ENCODE data around the gene RAD51B. TPM values are rescaled to one million over a fixed set of nuclear protein-coding genes. Genes with fewer than 3 reads are reported as not detected.

Gene RAD51B
- total and polyA plus RNA-seq, 2 experiments from 2014 or later, result 10.1 to 18.0 TPM

- 71% methylated on average over 1 of the region's 1 CpG for WGBS (ENCODE audit: low lambda C conversion rate, missing lambda C conversion rate)
- no peaks in the 10 kb centered on the region for H4K20me1 ChIP-seq (ENCODE audit: insufficient read depth, poor library complexity, severe bottlenecking)
- H3K9me2 ChIP-seq (replicated peaks; ENCODE audit: insufficient read depth), result no peaks in the 10 kb centered on the region
- peak overlapping the region; percentile 21 for H3K4me2 ChIP-seq
- H3K4me3 ChIP-seq, result no peak overlapping the region
- no peaks in the 10 kb centered on the region for H3K27me3 ChIP-seq
- H3K9me3 ChIP-seq (ENCODE audit: low read depth), result no peaks in the 10 kb centered on the region
- peaks cover 56% of the 10 kb centered on the region for H3K4me1 ChIP-seq (ENCODE audit: insufficient read depth)
- peak overlapping the region; percentile 92 for H3K27ac ChIP-seq
- H2AFZ ChIP-seq, result no peak overlapping the region
- no peaks in the 10 kb centered on the region for H3K79me2 ChIP-seq
- DNase-seq (ENCODE audit: low spot score), result peak; percentile 44
- TF ChIP-seq EZH2 (IDR thresholded peaks at IDR 0.05; ENCODE audit: borderline replicate concordance) (no peak), CTCF (IDR thresholded peaks at IDR 0.05; ENCODE audit: poor library complexity) (peak; percentile 43)
- H3K36me3 ChIP-seq (replicated peaks; ENCODE audit: insufficient read depth, low read depth), result no peaks in the 10 kb centered on the region
Observed at GRCh38 chr14:68655911-68656316, 836.3 kb downstream of the RAD51B start.

- Histone ChIP-seq H3K36me3 (replicated peaks; ENCODE audit: insufficient read depth, low read depth) (no peaks in the 10 kb centered on the region), H3K27me3 (no peaks in the 10 kb centered on the region), H4K20me1 (ENCODE audit: insufficient read depth, poor library complexity, severe bottlenecking) (no peaks in the 10 kb centered on the region), H2AFZ (no peak overlapping the region), H3K9me2 (replicated peaks; ENCODE audit: insufficient read depth) (no peaks in the 10 kb centered on the region), H3K27ac (peak overlapping the region; percentile 92), H3K4me3 (no peak overlapping the region), H3K4me2 (no peak overlapping the region), H3K4me1 (ENCODE audit: insufficient read depth) (peaks cover 51% of the 10 kb centered on the region), H3K79me2 (no peaks in the 10 kb centered on the region), H3K9me3 (ENCODE audit: low read depth) (no peaks in the 10 kb centered on the region)
- TF ChIP-seq EZH2phosphoT487 (IDR thresholded peaks at IDR 0.05; ENCODE audit: low read depth, severe bottlenecking, unreplicated experiment) (no peak), EZH2 (IDR thresholded peaks at IDR 0.05; ENCODE audit: borderline replicate concordance) (no peak), CTCF (IDR thresholded peaks at IDR 0.05; ENCODE audit: poor library complexity) (no peak)
- 96% methylated on average over 8 of the region's 8 CpGs for WGBS (ENCODE audit: low lambda C conversion rate, missing lambda C conversion rate)
- DNase-seq (ENCODE audit: low spot score), result no peak
Observed at GRCh38 chr14:68656452-68656851, 836.9 kb downstream of the RAD51B start.

GRCh38 chr14:68657300-68658028 lies 837.9 kb downstream of the RAD51B start:
- Histone ChIP-seq H3K4me1 (ENCODE audit: insufficient read depth) (peaks cover 41% of the 10 kb centered on the region), H3K27me3 (no peaks in the 10 kb centered on the region), H2AFZ (no peak overlapping the region), H3K79me2 (no peaks in the 10 kb centered on the region), H3K9me3 (ENCODE audit: low read depth) (no peaks in the 10 kb centered on the region), H3K4me2 (no peak overlapping the region), H3K9me2 (replicated peaks; ENCODE audit: insufficient read depth) (no peaks in the 10 kb centered on the region), H3K36me3 (replicated peaks; ENCODE audit: insufficient read depth, low read depth) (no peaks in the 10 kb centered on the region), H3K27ac (no peak overlapping the region), H3K4me3 (no peak overlapping the region), H4K20me1 (ENCODE audit: insufficient read depth, poor library complexity, severe bottlenecking) (no peaks in the 10 kb centered on the region)
- no peak for DNase-seq (ENCODE audit: low spot score)
- WGBS (ENCODE audit: low lambda C conversion rate, missing lambda C conversion rate), result 97% methylated on average over 4 of the region's 4 CpGs
- TF ChIP-seq EZH2 (IDR thresholded peaks at IDR 0.05; ENCODE audit: borderline replicate concordance) (no peak), EZH2phosphoT487 (IDR thresholded peaks at IDR 0.05; ENCODE audit: low read depth, severe bottlenecking, unreplicated experiment) (no peak), CTCF (IDR thresholded peaks at IDR 0.05; ENCODE audit: poor library complexity) (no peak)

Data from hepatocyte (in vitro differentiated cells).